Keratinocyte (primary cell): Measurements from ENCODE around the gene TRAP1. TPM values are rescaled to one million over a fixed set of nuclear protein-coding genes. Genes with fewer than 3 reads are reported as not detected.

Source experiments
- DNase-seq: peaks from one replicate; pipeline ENCODE4 v3.0.0-alpha.2; 2011; ENCODE audit warnings: low read depth, missing footprints, low spot score
- FAIRE-seq: peaks from 2 replicates; lab custom pipeline; 2011; peaks lifted over from hg19 to GRCh38; lab: Jason Lieb, UNC
- H2AFZ ChIP-seq: 2 replicates; pipeline ENCODE4 v1.6.0; 2012; ENCODE audit warnings: low read length, control low read depth, inconsistent platforms; ENCODE audit not compliant: control insufficient read depth
- H3K27ac ChIP-seq: 2 replicates; pipeline ENCODE4 v1.5.1; 2011; ENCODE audit warnings: low read length; ENCODE audit not compliant: control insufficient read depth, insufficient read depth
- H3K27me3 ChIP-seq: 3 replicates; pipeline ENCODE4 v1.6.0; 2011; ENCODE audit warnings: low read length; ENCODE audit not compliant: control insufficient read depth, insufficient read depth; ENCODE audit errors: extremely low read depth
- H3K36me3 ChIP-seq, 2 experiments: 2 replicates in 1 of 2; 3 replicates in 1 of 2; pipeline ENCODE4 v1.5.1; 2011; ENCODE audit warnings: low read length in 2 of 2, mild to moderate bottlenecking in 1 of 2; ENCODE audit not compliant: control insufficient read depth in 2 of 2, insufficient read depth in 2 of 2; ENCODE audit errors: extremely low read depth in 1 of 2
- H3K4me1 ChIP-seq: 3 replicates; pipeline ENCODE4 v1.5.1; 2011; ENCODE audit warnings: low read length; ENCODE audit not compliant: control insufficient read depth, insufficient read depth; ENCODE audit errors: extremely low read depth
- H3K4me2 ChIP-seq: 3 replicates; pipeline ENCODE4 v1.6.0; 2011; ENCODE audit warnings: low read depth, low read length; ENCODE audit not compliant: control insufficient read depth, insufficient read depth; ENCODE audit errors: extremely low read depth
- H3K4me3 ChIP-seq, 3 experiments: fragments of 200-600 bp in 1 of 3; sonication (generic) in 1 of 3; 2 replicates in 2 of 3; 3 replicates in 1 of 3; pipeline ENCODE4 v1.5.1; 2011 to 2016; ENCODE audit warnings: low read length in 3 of 3, mild to moderate bottlenecking in 3 of 3, control low read depth in 2 of 3, inconsistent platforms in 1 of 3, low read depth in 1 of 3, mixed read lengths in 1 of 3, mixed run types in 1 of 3, moderate library complexity in 1 of 3; ENCODE audit not compliant: control insufficient read depth in 2 of 3, insufficient read depth in 2 of 3; ENCODE audit errors: extremely low read depth in 1 of 3
- H3K79me2 ChIP-seq: 2 replicates; pipeline ENCODE4 v1.6.0; 2012; ENCODE audit warnings: low read length; ENCODE audit not compliant: control insufficient read depth, insufficient read depth
- H3K9ac ChIP-seq: 3 replicates; pipeline ENCODE4 v1.6.0; 2011; ENCODE audit warnings: low read length; ENCODE audit not compliant: control insufficient read depth, insufficient read depth; ENCODE audit errors: extremely low read depth
- H3K9me1 ChIP-seq: 3 replicates; pipeline ENCODE4 v1.6.0; 2011; ENCODE audit warnings: low read length; ENCODE audit not compliant: control insufficient read depth, insufficient read depth; ENCODE audit errors: extremely low read depth
- H3K9me3 ChIP-seq: 2 replicates; pipeline ENCODE4 v1.5.1; 2012; ENCODE audit warnings: low read depth, low read length; ENCODE audit not compliant: control insufficient read depth
- H4K20me1 ChIP-seq: 3 replicates; pipeline ENCODE4 v1.6.0; 2011; ENCODE audit warnings: low read length; ENCODE audit not compliant: control insufficient read depth, insufficient read depth; ENCODE audit errors: extremely low read depth
- CTCF ChIP-seq, 3 experiments: IDR thresholded peaks in 1 of 3; conservative IDR thresholded peaks in 1 of 3; optimal IDR thresholded peaks in 1 of 3; 2 replicates in 2 of 3; 3 replicates in 1 of 3; pipeline versions ENCODE3 to v1.5.1; 2011; ENCODE audit warnings: low read length in 3 of 3, mild to moderate bottlenecking in 3 of 3, moderate library complexity in 2 of 3, control low read depth in 1 of 3, inconsistent platforms in 1 of 3; ENCODE audit not compliant: insufficient read depth in 2 of 3; ENCODE audit errors: extremely low read depth in 1 of 3
- EZH2 ChIP-seq: IDR thresholded peaks from one replicate; pipeline ENCODE4 v1.6.1; 2012; ENCODE audit warnings: inconsistent platforms, mild to moderate bottlenecking, low read length, moderate library complexity
- dilution Hi-C: fragments of 300-500 bp; cut with MboI; formaldehyde crosslinking; loops from one replicate; pipeline ENCODE4 v1.7.0; 2020; ENCODE audit warnings: low sequenced_read_pairs; ENCODE audit not compliant: extremely low pct_ligation_motif_present
- polyA plus RNA-seq, 5 experiments: library from polyadenylated mRNA; depleted of rRNA in 3 of 5; stranded (reverse) in 3 of 5; stranded (forward) in 1 of 5; unstranded in 1 of 5; fragments of >200 nt; gene quantifications; 1 replicate in 1 of 5; 2 replicates in 3 of 5; 3 replicates in 1 of 5; pipeline versions ENCODE4 v1.2.1 to v1.2.3, GENCODE V29; 2011 to 2012; ENCODE audit warnings: missing spikeins in 2 of 5, low read depth in 1 of 5, low replicate concordance in 1 of 5

TRAP1 gene
- polyA plus RNA-seq, 1 donor (not counting 4 experiments of a cell fraction or from before 2014, with no cell fraction given), result 106 TPM

GRCh38 chr16:3669082-3669481 is 48.2 kb downstream of the TRAP1 start:
- H3K9me1 ChIP-seq, result no peaks in the 10 kb centered on the region
- no peaks in the 10 kb centered on the region for H3K79me2 ChIP-seq
- dilution Hi-C loops, result no loop called here
- no peak overlapping the region for H3K4me2 ChIP-seq
- H2AFZ ChIP-seq, result no peak overlapping the region
- no peak overlapping the region for H3K4me3 ChIP-seq
- DNase-seq, result no peak
- TF ChIP-seq CTCF (optimal IDR thresholded peaks at IDR 0.05 in 1 of 3, IDR thresholded peaks at IDR 0.05 in 1 of 3, conservative IDR thresholded peaks at IDR 0.05 in 1 of 3; ENCODE audit: extremely low read depth in 1 of 3, insufficient read depth in 2 of 3, low read length in 3 of 3) (no peak), EZH2 (no peak)
- H3K9me3 ChIP-seq, result no peaks in the 10 kb centered on the region
- H3K36me3 ChIP-seq, result peaks cover 21 to 35% of the 10 kb centered on the region in 2 experiments
- no peak for FAIRE-seq
- H3K9ac ChIP-seq, result no peak overlapping the region
- no peak overlapping the region for H3K27ac ChIP-seq
- no peaks in the 10 kb centered on the region for H3K4me1 ChIP-seq
- H3K27me3 ChIP-seq, result no peaks in the 10 kb centered on the region
- no peaks in the 10 kb centered on the region for H4K20me1 ChIP-seq

DNA sequence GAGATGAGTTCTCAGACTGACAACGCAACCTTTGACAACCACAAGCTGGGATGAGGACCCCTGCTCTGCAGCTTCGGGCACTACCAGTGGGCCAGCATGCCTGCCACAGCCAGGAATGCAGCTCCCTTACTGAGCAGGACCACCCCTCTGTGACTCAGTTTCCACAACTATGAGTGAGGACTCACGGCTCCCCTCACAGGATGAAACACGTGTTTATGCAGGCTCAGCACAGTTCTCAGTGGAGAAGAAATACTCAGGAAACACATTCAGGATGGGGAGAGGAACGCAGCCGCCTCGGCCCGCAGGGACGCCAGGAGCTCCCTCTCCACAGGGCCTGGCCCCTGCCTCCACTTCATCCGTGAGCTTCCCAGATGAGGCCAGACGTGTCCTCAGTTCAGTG is 48.7 kb downstream of the TRAP1 start:
- TF ChIP-seq CTCF (optimal IDR thresholded peaks at IDR 0.05 in 1 of 3, IDR thresholded peaks at IDR 0.05 in 1 of 3, conservative IDR thresholded peaks at IDR 0.05 in 1 of 3; ENCODE audit: extremely low read depth in 1 of 3, insufficient read depth in 2 of 3, low read length in 3 of 3) (no peak), EZH2 (no peak)
- Histone ChIP-seq H3K27ac (no peak overlapping the region), H3K79me2 (no peaks in the 10 kb centered on the region), H3K4me2 (no peak overlapping the region), H2AFZ (no peak overlapping the region), H3K4me3 (no peak overlapping the region), H3K9me1 (no peaks in the 10 kb centered on the region), H3K9me3 (no peaks in the 10 kb centered on the region), H3K36me3 (peaks cover 19 to 34% of the 10 kb centered on the region in 2 experiments), H3K9ac (no peak overlapping the region), H4K20me1 (no peaks in the 10 kb centered on the region), H3K4me1 (no peaks in the 10 kb centered on the region), H3K27me3 (no peaks in the 10 kb centered on the region)
- no peak for FAIRE-seq
- dilution Hi-C loops, result no loop called here
- no peak for DNase-seq
